T-helper 22 cell (primary cell): Measurements from ENCODE around the gene KCNJ5.

Source experiments
- DNase-seq: peaks from one replicate; pipeline ENCODE4 v3.0.0-alpha.2; 2020; ENCODE audit warnings: low read depth

KCNJ5 gene

GRCh38 chr11:128871168-128871610 lies 20.0 kb upstream of the KCNJ5 start:
- no peak for DNase-seq

GRCh38 chr11:128872094-128872493 lies 19.1 kb upstream of the KCNJ5 start:
- no peak for DNase-seq

GRCh38 chr11:128872594-128872993 lies 18.6 kb upstream of the KCNJ5 start:
- DNase-seq, result no peak

GRCh38 chr11:128874427-128874826 lies 16.7 kb upstream of the KCNJ5 start:
- DNase-seq, result no peak

- DNase-seq, result no peak
Observed at GRCh38 chr11:128876133-128876650, 15.0 kb upstream of the KCNJ5 start.

- DNase-seq, result no peak
Observed at GRCh38 chr11:128877726-128878125, 13.4 kb upstream of the KCNJ5 start.

GRCh38 chr11:128878455-128878854 lies 12.7 kb upstream of the KCNJ5 start:
- DNase-seq, result no peak

- no peak for DNase-seq
Observed at GRCh38 chr11:128879817-128880216, 11.3 kb upstream of the KCNJ5 start.

GRCh38 chr11:128881221-128881620 lies 9.9 kb upstream of the KCNJ5 start:
- no peak for DNase-seq

- DNase-seq, result no peak
Observed at GRCh38 chr11:128882451-128882850, 8.7 kb upstream of the KCNJ5 start.

- no peak for DNase-seq
Observed at GRCh38 chr11:128884054-128884453, 7.1 kb upstream of the KCNJ5 start.

- DNase-seq, result no peak
Observed at GRCh38 chr11:128884703-128885338, 6.3 kb upstream of the KCNJ5 start.

- DNase-seq, result no peak
Observed at GRCh38 chr11:128886406-128887124, 4.6 kb upstream of the KCNJ5 start.

- DNase-seq, result no peak
Observed at GRCh38 chr11:128888034-128888985, 2.8 kb upstream of the KCNJ5 start.

- DNase-seq, result no peak
Observed at GRCh38 chr11:128889657-128890213, 1.4 kb upstream of the KCNJ5 start.

- DNase-seq, result no peak
Observed at GRCh38 chr11:128890216-128890542, 977 bp upstream of the KCNJ5 start.

GRCh38 chr11:128891913-128892398 lies 800 bp downstream of the KCNJ5 start:
- no peak for DNase-seq

GRCh38 chr11:128892866-128893565 lies 1.9 kb downstream of the KCNJ5 start:
- DNase-seq, result no peak

GRCh38 chr11:128893578-128894285 lies 2.6 kb downstream of the KCNJ5 start:
- no peak for DNase-seq

GRCh38 chr11:128894286-128894681 lies 3.1 kb downstream of the KCNJ5 start:
- no peak for DNase-seq

- DNase-seq, result no peak
Observed at GRCh38 chr11:128894685-128895084, 3.5 kb downstream of the KCNJ5 start.
